GM10248 (cell line): ENCODE data around the gene TGM6.
A peak's percentile ranks its signal among the peaks of the same experiment; 100 is the strongest.

ENCODE experiments used
- CTCF ChIA-PET: fragments of 300-600 bp; sonication (Branson Sonifier 250); formaldehyde crosslinking; extraction: SDS; loops from one replicate; lab custom pipeline; 2021; ENCODE audit warnings: antibody characterized with exemption; lab: Yijun Ruan, JAX
- POLR2A ChIA-PET: fragments of 350-650 bp; sonication (Branson Sonifier 250); formaldehyde crosslinking; extraction: SDS; loops from one replicate; lab custom pipeline; 2020; ENCODE audit warnings: antibody characterized with exemption; lab: Yijun Ruan, JAX
- DNase-seq: peaks from one replicate; pipeline ENCODE4 v3.0.0; 2012; ENCODE audit errors: extremely low spot score
- TF ChIP-seq, protein P1 (sequence below): IDR thresholded peaks from 2 replicates; pipeline ENCODE4 v1.5.1; 2012; ENCODE audit warnings: mild to moderate bottlenecking, low read depth; ENCODE audit errors: extremely low read depth, missing control alignments, control extremely low read depth

TGM6 gene

DNA sequence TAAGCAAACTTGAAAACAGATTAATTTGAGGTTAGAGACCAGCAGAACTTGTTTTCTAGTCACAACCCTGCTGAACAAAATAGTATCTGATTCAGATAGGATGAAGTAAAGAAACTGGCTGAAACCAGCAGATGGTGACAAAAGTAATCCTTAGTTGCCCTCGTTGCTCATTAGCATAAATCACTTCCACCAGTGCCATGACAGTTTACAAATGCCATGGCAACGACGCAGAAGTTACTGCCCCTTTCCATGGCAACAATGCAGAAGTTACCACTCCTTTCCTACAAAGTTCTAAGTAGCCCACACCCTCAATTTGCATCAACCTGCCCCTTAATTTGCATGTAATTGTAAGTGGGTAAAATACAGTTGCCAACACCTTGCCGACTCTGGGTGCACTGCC lies 66.1 kb downstream of the TGM6 start:
- DNase-seq: no peak

DNA sequence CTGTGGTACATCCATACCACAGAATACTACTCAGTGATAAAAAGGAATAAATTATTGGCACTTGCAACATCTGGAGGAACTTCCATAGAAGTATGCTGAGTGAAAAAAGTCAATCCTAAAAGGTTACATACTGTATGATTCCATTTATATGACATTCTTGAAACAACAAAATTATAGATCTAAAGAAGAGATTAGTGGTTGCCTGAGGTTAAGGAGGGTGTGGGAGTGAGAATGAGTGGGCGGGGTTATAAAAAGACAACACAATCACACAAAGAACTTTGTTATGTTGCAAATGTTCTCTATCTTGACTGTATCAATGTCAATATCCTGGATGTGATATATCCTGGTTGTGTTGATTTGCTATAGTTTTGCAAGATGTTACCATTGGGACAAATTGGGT lies 68.7 kb downstream of the TGM6 start:
- CTCF ChIA-PET: interaction anchor here (0.8 kb wide), 1 partner anchor 242 kb away, joined by 3 read pairs; no protein-coding TSS in a partner anchor
- POLR2A ChIA-PET: no interaction called here
- no peak for DNase-seq
- TF ChIP-seq, protein P1, sequence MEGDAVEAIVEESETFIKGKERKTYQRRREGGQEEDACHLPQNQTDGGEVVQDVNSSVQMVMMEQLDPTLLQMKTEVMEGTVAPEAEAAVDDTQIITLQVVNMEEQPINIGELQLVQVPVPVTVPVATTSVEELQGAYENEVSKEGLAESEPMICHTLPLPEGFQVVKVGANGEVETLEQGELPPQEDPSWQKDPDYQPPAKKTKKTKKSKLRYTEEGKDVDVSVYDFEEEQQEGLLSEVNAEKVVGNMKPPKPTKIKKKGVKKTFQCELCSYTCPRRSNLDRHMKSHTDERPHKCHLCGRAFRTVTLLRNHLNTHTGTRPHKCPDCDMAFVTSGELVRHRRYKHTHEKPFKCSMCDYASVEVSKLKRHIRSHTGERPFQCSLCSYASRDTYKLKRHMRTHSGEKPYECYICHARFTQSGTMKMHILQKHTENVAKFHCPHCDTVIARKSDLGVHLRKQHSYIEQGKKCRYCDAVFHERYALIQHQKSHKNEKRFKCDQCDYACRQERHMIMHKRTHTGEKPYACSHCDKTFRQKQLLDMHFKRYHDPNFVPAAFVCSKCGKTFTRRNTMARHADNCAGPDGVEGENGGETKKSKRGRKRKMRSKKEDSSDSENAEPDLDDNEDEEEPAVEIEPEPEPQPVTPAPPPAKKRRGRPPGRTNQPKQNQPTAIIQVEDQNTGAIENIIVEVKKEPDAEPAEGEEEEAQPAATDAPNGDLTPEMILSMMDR: no peak

More for the DNA sequence above, 66.1 kb downstream of the TGM6 start:
- POLR2A ChIA-PET: no interaction called here
- CTCF ChIA-PET: interaction anchor here (1.1 to 3.1 kb wide), 4 partner anchors 10 to 258 kb away, joined by 3 to 10 read pairs (median 5); no protein-coding TSS in a partner anchor
- TF ChIP-seq, protein P1: no peak

GRCh38 chr20:2451422-2451821 lies 70.7 kb downstream of the TGM6 start:
- TF ChIP-seq, protein P1: no peak
- CTCF ChIA-PET: interaction anchor here (0.8 to 4.2 kb wide), 25 partner anchors 8 to 342 kb away, joined by 3 to 29 read pairs (median 5); partner anchors contain the start of genes NOP56 and SNRPB
- no peak for DNase-seq
- POLR2A ChIA-PET: no interaction called here

DNA sequence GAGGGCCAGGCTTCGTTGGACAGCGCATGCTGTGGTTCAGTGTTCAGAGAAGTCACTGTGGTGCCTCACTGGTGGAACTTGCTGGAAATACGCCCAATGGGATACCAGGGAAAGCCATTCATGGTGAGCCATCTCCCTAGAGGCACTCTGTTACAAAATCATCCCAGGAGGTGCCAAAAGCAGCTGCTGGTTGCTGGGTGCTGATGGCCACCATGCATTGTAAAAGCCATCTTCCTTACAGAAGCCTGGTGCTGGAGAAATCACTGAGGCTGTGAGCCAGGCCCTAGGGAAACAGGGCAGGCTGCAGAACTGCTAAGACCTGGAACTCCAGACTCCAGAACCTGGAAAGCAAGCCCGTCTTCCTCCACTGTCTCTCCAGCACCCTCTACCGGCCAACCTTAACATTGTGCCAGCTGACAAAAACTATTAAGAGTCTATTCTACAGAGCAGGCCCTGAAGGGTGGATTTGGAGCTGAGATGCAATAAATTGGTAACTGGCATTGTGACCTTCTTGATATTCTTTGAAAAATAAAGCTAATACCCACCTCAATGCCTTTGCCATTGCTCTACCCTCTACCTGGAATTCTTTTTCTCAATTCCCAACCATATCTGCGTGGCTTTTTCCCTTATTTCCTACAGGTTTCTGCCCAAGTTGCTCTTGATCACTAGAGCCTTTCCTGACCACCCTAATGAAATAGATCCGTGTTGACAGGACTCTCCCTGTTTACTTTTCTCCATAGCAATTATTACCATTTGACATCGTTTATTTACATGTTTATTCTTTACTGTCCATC lies 71.4 kb downstream of the TGM6 start:
- ChIA-PET CTCF (interaction anchor here (0.7 to 4.2 kb wide), 28 partner anchors 9 to 488 kb away, joined by 3 to 29 read pairs (median 4); partner anchors contain the start of genes NOP56 and SNRPB), POLR2A (interaction anchor here (1.1 to 1.6 kb wide), 2 partner anchors 11 to 18 kb away, joined by 3 to 8 read pairs; partner anchors contain the start of gene SNRPB)
- DNase-seq: peak; percentile 62
- TF ChIP-seq, protein P1: peak; percentile 79

GRCh38 chr20:2453792-2454191 lies 73.1 kb downstream of the TGM6 start:
- ChIA-PET POLR2A (no interaction called here), CTCF (interaction anchor here (0.7 to 4.2 kb wide), 10 partner anchors 9 to 489 kb away, joined by 3 to 29 read pairs (median 8); partner anchors contain the start of gene TGM6)
- DNase-seq: no peak
- TF ChIP-seq, protein P1: no peak

- DNase-seq: no peak
- TF ChIP-seq, protein P1: no peak
- ChIA-PET POLR2A (interaction anchor here (1.3 kb wide), 1 partner anchor 15 kb away, joined by 8 read pairs; the partner anchor contains the start of gene SNRPB), CTCF (interaction anchor here (0.7 to 4.1 kb wide), 8 partner anchors 10 to 491 kb away, joined by 3 to 32 read pairs (median 4); partner anchors contain the start of gene SNRPB)
Measured at GRCh38 chr20:2455771-2456497, 75.2 kb downstream of the TGM6 start.
